ENCODE data around the gene APEH.
"Not testable (repeated sequence)": the region's sequence is repeated elsewhere in the genome, so short reads cannot be mapped to it uniquely, and the experiment has no call there.

The APEH gene

GRCh38 chr3:49694409-49695070 lies 20.4 kb downstream of the APEH start:
- DNase-seq, result not testable (repeated sequence)

- DNase-seq, result not testable (repeated sequence)
Observed at GRCh38 chr3:49695350-49696015, 21.3 kb downstream of the APEH start.

- DNase-seq, result no peak
Observed at GRCh38 chr3:49699281-49699979, 25.3 kb downstream of the APEH start.

- DNase-seq, result no peak
Observed at GRCh38 chr3:49700014-49700413, 25.9 kb downstream of the APEH start.

- DNase-seq, result no peak
Observed at GRCh38 chr3:49700453-49701128, 26.4 kb downstream of the APEH start.

- no peak for DNase-seq
Observed at GRCh38 chr3:49701388-49702077, 27.4 kb downstream of the APEH start.

GRCh38 chr3:49702672-49703071 lies 28.5 kb downstream of the APEH start:
- no peak for DNase-seq

- peak; percentile 57 for DNase-seq
Observed at GRCh38 chr3:49703443-49703927, 29.3 kb downstream of the APEH start.

GRCh38 chr3:49703956-49704355 lies 29.8 kb downstream of the APEH start:
- DNase-seq, result no peak

- DNase-seq, result no peak
Observed at GRCh38 chr3:49704629-49705028, 30.5 kb downstream of the APEH start.

- DNase-seq, result no peak
Observed at GRCh38 chr3:49705390-49705960, 31.3 kb downstream of the APEH start.

GRCh38 chr3:49706456-49707112 lies 32.4 kb downstream of the APEH start:
- DNase-seq, result no peak

- no peak for DNase-seq
Observed at GRCh38 chr3:49707113-49707480, 32.9 kb downstream of the APEH start.

GRCh38 chr3:49709852-49710251 lies 35.7 kb downstream of the APEH start:
- no peak for DNase-seq

- no peak for DNase-seq
Observed at GRCh38 chr3:49711489-49711888, 37.3 kb downstream of the APEH start.

- DNase-seq, result no peak
Observed at GRCh38 chr3:49712166-49712565, 38.0 kb downstream of the APEH start.

GRCh38 chr3:49712631-49713317 lies 38.6 kb downstream of the APEH start:
- no peak for DNase-seq

- DNase-seq, result no peak
Observed at GRCh38 chr3:49713336-49714105, 39.4 kb downstream of the APEH start.

- DNase-seq, result no peak
Observed at GRCh38 chr3:49714728-49715550, 40.8 kb downstream of the APEH start.
